Activated T-cell treated with anti-CD3 and anti-CD28 coated beads for 1 hour (primary cell): ENCODE results near the gene TBX4.
"Not testable (repeated sequence)": the region's sequence is repeated elsewhere in the genome, so short reads cannot be mapped to it uniquely, and the experiment has no call there.

Experiments used
- DNase-seq: peaks from one replicate; pipeline ENCODE4 v3.0.0-alpha.2; 2020; ENCODE audit warnings: low read depth

The TBX4 gene

DNA sequence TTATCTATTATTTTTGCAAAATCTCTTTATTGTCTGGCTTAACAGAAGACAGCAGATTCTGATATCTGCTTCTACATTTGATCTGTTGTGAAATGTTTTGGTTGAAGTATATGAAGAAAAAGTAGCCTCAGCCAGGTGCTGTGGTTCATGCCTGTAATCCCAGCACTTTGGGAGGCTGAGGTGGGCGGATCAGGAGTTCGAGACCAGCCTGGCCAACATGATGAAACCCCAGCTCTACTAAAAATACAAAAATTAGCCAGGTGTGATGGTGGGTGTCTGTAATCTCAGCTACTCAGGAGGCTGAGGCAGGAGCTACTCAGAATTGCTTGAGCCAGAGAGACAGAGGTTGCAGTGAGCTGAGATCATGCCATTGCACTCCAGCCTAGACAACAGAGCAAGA is 75.2 kb downstream of the TBX4 start:
- not testable (repeated sequence) for DNase-seq

- DNase-seq: no peak
Measured at GRCh38 chr17:61528171-61528570, 75.9 kb downstream of the TBX4 start.

GRCh38 chr17:61531223-61531622 is 79.0 kb downstream of the TBX4 start:
- no peak for DNase-seq

DNA sequence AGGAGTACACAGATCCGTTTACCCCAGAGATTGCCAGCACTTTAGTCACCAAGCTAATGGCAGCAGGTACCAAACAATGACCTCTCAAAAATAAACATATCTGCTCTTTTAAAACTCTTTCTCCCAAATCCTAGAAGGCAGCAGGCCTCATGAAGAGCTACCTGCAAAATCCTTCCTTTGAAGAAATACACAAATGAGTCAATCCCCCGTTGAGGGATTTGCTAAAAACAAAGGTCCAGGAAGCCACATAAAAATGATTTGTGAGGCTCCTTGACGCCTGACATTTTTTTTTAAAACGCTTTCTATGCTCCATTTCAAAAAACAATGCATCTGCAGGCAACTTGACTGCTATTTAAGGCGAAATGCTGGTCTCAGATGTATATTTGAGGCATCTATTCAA is 80.6 kb downstream of the TBX4 start:
- no peak for DNase-seq

DNA sequence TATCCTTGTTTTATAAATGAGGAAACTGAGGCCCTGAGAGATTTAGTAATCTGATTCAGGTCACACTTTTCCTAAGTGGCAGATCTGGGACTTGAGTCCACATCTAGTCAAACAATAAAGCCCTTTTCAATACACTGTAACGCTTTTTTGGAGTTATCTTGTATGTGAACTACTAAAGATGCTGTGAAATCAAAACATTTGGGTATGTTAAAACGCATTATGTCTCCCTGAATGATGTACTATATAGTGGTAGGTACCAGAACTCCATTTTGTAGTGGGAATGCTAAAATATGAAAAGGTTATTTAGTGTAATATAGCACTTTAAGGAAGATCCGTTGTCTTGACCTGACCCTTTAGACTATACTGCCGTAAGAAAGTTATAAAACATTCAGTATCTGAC is 81.6 kb downstream of the TBX4 start:
- DNase-seq: no peak

DNA sequence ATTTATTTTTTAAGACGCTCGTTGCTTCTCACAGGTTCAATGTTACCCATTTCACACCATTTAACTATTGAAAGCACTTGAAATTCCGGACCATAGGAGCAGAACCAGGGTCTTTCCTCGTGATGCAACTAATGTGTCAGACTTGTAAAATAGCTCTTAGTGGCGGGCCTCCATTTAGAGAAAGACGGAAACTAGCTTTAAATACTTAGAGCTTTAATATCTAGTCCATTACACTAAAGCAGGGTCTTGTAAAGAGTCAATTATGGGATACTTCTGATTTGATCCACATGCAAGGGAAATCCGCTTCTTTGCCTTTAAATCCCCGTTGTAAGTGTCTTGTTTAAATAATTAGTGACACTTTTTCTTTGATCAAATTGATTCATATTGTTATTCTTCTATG is 82.2 kb downstream of the TBX4 start:
- no peak for DNase-seq
